ENCODE data around the gene CFAP58.
A peak's percentile ranks its signal among the peaks of the same experiment; 100 is the strongest.

Gene CFAP58

DNA sequence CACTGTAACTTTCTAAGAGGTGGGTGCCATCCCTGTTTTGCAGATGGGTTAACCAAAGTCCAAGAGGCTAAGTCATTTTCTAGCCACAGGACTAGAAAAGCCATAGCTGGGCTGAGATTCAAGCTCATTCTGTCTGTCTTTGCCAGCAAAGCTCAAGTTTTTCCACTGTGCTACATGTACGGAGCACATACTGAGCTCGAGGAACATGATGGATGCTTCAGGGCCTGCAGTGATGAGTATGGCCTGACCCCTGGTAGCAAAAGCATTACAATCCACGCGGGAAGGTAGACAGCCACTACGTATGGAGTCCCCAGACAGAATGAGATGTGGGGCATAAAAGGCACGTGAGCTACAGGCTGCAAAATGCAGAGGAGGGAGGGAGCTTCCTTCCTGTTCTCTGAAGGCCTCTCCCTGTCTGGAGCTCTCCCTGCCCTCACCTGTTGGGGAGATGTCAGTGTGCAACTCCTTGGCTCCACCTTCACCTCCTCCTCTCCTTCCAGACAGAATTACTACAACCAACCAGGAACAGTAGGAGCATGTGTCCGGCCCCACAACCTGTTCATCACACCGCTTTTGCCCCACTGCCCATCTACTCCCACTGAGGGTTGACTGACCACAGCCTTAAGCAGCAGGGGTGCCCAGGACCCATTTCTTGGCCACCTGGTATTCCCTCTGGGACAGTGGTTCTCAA, 31.8 kb upstream of the CFAP58 start:
- DNase-seq (ENCODE audit: low spot score), result no peak

DNA sequence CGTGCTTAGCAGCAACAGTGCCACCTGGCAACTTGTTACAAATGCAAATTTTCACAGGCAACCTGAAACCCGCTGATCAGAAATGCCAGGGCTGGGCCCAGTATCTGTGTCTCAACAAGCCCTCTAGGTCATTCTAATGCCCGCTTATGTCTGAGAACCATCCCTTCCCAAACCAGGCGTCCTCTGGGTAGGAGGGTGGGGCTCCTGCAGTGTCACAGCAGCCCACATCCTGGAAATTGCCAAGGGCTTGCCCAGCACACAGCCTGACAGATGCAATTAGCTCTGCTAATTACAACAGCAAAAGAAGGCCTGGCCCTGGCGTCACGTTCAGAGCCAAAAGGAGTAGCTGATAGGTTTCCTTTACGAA, 31.2 kb upstream of the CFAP58 start:
- no peak for DNase-seq (ENCODE audit: low spot score)

- no peak for DNase-seq (ENCODE audit: low spot score)
Measured at GRCh38 chr10:104323085-104323484, 30.5 kb upstream of the CFAP58 start.

GRCh38 chr10:104323760-104324201, 29.9 kb upstream of the CFAP58 start:
- DNase-seq (ENCODE audit: low spot score), result no peak

DNA sequence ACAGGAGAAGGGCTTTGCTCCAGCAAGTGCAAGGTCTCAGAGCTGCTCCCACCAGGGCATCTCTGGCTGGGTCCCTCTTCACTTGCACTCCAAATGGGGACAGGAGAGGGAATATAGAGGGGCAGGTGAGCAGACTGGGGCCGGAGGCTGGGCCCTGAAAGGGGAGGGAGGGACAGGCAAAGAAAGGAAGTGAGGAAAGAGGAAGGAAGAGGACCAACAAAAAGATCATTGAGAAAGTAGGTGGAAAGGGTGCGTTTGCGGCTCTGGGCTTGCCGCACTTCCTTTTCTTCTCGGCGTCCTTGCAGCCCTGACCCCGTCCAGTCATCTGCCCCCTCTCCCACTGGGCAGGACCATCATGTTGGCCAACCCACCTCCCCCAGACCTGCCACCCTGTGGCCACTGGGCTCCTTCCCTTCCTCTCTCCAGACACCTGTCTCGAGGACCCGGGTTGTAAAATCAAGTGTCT, 29.4 kb upstream of the CFAP58 start:
- DNase-seq (ENCODE audit: low spot score), result no peak

- no peak for DNase-seq (ENCODE audit: low spot score)
Measured at GRCh38 chr10:104324931-104325330, 28.7 kb upstream of the CFAP58 start.

GRCh38 chr10:104325436-104326435, 27.9 kb upstream of the CFAP58 start:
- DNase-seq (ENCODE audit: low spot score), result no peak

GRCh38 chr10:104326991-104327610, 26.5 kb upstream of the CFAP58 start:
- DNase-seq (ENCODE audit: low spot score), result no peak

DNA sequence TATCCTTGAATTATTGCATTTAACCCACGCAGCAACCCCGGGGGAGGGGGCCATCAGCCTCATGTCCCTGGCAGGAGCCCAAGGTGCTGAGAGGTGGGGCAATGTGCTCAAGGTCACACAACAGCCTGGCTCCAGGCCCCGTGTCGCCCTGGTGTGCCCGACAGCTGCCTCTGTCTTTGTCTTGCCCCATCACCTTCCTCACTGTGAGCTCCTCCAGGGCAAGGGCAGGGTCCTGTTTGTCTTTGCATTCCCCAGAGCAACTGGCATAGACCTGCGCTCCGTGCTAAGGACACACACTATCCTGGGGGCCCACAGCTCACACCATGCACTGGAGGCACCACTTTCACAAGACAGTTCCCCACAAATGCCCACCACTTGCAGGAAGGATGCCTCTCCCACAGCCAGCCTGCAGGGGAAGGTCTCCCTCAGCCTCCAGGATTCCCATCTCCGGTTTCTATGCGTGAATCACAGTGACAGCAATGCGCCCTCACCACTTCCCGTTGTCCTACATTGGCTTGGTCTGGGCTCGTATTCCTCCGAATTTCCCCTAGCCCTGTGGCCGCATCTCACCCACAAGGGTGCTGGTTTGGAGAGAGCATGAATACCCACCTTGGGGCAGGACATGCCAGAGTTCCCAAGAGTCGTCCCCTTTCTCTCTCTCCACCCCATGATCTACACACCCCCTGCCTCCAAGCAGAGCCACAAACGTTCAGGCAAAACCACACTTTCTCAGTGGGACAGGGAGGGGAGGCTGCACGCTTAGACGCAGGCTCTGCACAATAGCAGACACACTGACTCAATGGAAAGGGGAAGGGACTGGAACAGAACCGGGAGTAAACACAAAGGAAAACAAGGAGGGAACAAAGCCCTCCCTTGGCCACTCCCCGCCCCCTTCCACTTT, 25.6 kb upstream of the CFAP58 start:
- DNase-seq (ENCODE audit: low spot score), result no peak

DNA sequence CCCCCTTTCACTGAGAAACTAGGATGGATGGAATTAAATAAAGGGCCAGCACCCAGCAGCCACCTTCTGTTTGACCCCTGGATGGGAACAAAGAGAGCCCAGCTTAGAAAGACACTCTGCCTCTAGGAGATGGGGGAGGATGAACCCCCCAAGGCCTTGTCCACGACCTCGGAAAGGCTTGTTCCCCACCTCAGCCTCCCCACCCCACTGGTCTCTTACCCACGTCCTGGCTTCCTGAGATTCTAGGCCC, 25.1 kb upstream of the CFAP58 start:
- no peak for DNase-seq (ENCODE audit: low spot score)

DNA sequence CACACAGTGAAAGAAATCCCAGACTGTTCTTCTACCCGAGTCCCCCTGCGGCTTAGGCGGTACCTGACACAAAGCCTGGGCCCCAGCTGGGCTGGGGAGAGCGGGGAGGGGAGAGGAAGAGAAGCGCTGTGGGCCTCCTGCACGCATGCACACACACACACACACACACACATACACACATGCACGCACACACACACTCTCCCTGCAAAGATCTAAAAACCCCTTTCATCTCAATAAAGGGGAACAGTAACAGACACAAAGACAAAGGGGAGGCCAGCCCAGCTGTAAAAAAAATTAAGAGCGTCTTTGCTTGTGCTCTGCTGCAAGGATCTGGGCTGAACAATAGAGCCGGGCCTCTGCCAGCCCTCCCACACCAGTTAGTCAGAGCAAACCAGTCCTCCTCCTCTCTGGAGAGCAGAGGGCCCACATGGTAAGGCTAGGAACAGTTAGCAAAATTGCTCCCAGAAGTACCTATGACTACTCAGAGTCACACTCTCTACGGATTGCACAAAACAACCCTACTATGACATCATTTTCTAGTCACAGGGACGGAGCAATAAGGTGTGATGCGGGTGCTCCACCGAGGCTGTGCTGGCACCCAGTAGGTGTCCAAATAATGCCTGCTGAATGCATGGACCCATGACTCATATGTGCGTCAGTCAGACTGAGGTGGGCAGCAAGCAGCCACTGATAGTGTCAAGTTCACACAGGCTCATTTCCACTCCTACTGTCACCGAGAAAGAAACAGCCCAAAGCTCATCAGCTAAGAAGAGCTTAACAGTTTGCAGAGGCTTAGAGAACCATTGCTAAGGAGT, 24.5 kb upstream of the CFAP58 start:
- DNase-seq (ENCODE audit: low spot score), result peak; percentile 69

DNA sequence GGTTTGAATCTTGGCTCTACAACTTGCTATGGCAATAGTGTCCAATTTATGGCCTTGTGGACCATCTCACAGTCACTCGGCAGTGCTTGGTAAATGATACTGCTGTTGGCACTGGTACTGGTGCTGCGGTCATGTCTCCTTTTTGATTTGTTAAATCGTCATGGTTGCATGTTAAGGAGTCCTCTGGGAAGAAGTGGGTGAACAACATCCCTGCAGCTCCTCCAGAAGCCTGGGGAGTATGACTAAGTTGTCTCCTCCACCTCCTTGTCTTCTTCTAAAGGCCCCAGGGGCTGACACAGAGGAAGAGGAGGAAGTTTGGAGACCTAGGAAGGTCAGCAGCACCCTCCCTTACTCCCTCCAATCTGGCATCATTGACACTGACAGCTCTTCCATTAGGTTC, 23.9 kb upstream of the CFAP58 start:
- DNase-seq (ENCODE audit: low spot score), result no peak

DNA sequence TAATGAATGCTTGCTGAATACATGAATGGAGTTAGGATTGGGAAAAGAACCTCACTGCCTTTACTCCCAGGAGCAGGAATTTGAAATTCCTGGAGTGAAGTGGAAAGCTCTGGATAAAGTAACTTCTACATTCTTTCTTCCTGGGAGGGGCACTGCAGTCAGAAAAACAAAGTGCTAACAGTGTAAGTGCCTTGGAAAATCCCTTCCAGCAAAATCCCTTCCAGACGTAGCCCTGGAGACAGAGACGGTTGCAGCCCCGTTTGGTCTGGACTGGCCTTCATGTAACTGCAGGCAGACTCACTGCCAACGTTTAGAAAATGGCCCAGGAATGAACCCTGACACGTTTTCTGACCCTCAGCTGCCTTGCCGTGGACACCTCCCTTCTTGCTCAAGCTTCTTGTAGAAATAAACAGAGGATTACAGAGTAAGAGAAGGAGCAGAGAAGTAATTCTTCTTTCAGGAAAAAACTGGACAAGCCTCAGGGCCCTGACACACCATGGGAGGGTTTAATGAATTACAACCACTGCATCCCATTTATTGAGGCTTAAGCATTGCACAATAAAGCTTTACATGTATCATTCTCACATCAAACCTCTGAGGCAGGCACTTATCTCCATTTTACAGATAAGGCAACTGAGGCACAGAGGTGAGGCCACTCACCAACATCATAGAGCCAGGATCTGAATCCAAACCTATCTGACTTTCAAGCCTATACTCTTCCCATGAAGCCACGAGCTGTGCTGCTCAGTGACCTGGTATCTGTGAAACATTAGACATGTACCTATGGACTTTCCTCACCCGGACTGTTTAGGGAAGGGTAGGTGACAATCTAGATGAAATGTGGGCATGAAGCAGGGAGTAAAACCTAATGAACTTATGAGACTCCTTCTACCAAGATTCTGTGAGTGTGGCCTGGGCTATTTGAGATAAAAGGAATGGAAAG, 23.2 kb upstream of the CFAP58 start:
- DNase-seq (ENCODE audit: low spot score), result no peak

- DNase-seq (ENCODE audit: low spot score), result no peak
Measured at GRCh38 chr10:104331208-104331838, 22.3 kb upstream of the CFAP58 start.

- peak; percentile 72 for DNase-seq (ENCODE audit: low spot score)
Measured at GRCh38 chr10:104332243-104333031, 21.2 kb upstream of the CFAP58 start.

DNA sequence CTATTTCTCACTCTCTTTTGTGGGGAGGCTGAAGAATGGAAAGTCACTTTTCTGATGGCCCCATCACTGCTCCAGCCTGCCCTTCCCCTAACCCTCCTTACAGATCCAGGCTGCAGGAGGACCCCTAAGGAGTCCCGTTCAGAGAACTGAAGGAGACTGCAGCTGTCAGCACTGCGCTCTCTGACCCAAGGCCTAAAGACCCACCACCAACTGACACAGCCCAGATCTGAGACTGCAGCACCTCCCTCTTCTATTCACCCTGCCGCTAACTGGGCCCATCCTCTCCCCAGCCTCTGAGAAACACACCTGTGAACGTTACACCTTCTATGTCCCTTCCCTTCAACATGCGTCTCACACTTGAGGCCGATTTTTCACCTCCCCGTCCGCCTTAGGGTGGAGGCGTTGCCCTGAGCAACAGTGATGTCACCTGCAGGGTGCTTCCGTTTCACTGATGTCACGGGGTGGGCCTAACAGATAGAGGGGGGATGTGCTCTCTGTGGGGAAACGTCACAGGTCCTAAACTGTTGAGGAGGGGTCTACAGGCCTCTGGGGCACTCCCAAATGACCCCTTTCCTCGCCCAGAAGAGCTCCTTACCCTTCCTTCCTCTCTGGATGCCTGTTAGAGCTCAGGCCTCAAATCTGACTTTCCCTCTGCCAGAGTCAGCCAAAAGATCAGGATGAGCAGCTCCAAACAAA, 20.5 kb upstream of the CFAP58 start:
- no peak for DNase-seq (ENCODE audit: low spot score)

GRCh38 chr10:104333728-104334373, 19.8 kb upstream of the CFAP58 start:
- DNase-seq (ENCODE audit: low spot score), result no peak
